ENCODE results near the gene ABHD4.

ABHD4 gene

GRCh38 chr14:22555384-22556011 lies 42.6 kb upstream of the ABHD4 start:
- no peaks in the 10 kb centered on the region for H4K20me1 ChIP-seq (ENCODE audit: insufficient read depth, low read length)
- DNase-seq, result peak; percentile 26
- TF ChIP-seq CTCF (IDR thresholded peaks at IDR 0.05; ENCODE audit: low read length) (no peak), EZH2phosphoT487 (IDR thresholded peaks at IDR 0.05; ENCODE audit: low read length) (no peak), EZH2 (optimal IDR thresholded peaks at IDR 0.05; ENCODE audit: low read depth, low read length) (no peak)
- H3F3A ChIP-seq (ENCODE audit: insufficient read depth, low read length), result peaks cover 11% of the 10 kb centered on the region
- H3K27me3 ChIP-seq (replicated peaks; ENCODE audit: insufficient read depth, low read length), result no peaks in the 10 kb centered on the region
- no peaks in the 10 kb centered on the region for H3K9me3 ChIP-seq (replicated peaks; ENCODE audit: insufficient read depth, low read length)
- peak overlapping the region; percentile 75 for H3K9ac ChIP-seq (ENCODE audit: low read length)
- H2AFZ ChIP-seq (ENCODE audit: low read length), result peak overlapping the region; percentile 30; the same call in 1 of the 2 replicates
- H3K4me1 ChIP-seq (ENCODE audit: low read length), result peaks cover 23% of the 10 kb centered on the region
- H3K9me2 ChIP-seq (replicated peaks; ENCODE audit: insufficient read depth, low read length), result no peaks in the 10 kb centered on the region
- H3K4me3 ChIP-seq (ENCODE audit: low read length), result peak overlapping the region; percentile 30; the same call in 1 of the 2 replicates
- H3K79me2 ChIP-seq (ENCODE audit: low read length), result no peaks in the 10 kb centered on the region
- H3K27ac ChIP-seq (ENCODE audit: low read length), result peak overlapping the region; percentile 99
- peak overlapping the region; percentile 53 for H3K4me2 ChIP-seq (ENCODE audit: low read depth, low read length)
- H3K36me3 ChIP-seq (replicated peaks; ENCODE audit: insufficient read depth, low read length), result no peaks in the 10 kb centered on the region

DNA sequence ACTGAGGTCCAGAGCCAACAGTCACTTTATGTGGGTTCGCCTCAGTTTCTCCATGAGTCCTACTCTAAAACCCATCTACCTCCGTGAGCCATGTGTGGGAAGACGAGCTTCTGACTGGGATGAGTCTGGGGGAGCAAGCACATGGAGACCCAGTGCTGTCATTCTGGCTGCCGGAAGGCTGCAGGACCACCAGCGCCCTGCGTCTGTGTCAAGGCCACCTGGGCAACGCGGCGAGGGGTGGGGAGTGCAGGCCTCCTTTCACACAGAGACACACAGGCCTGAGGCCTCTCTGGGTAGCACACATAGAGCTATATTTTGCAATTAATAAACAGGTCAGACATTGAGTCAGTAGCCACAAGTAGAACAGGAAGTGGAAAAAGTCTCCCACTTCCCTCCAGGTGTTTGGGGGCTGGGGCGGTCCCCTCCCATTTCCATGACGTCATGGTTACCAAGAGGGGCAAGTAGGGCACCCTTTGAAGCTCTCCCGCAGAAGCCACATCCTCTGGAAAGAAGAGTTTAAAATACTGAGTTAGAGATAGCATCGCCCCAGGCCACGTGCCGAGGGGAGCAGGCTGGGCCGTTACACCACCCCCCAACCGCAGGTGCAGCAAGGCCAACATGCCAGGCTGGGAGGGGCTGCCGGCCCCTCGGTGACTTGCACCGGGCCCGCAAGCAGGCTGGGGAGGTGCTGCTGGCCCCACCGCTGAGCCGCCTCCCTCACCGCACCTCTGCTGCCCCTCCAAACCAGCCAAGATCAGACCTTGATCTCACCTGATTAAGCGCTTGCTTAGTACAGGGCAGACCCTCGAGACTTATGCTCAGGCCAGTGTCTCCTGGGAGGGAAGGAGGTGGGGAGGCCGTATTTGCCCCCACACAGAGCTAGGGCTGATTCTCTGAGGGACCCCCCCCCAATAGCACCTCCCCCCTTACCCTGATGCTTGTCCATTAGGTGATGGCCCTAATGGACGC lies 41.8 kb upstream of the ABHD4 start:
- peak overlapping the region; percentile 95 for H3K9ac ChIP-seq (ENCODE audit: low read length)
- no peak for TF ChIP-seq EZH2 (optimal IDR thresholded peaks at IDR 0.05; ENCODE audit: low read depth, low read length)
- no peak for TF ChIP-seq CTCF (IDR thresholded peaks at IDR 0.05; ENCODE audit: low read length)
- no peak for TF ChIP-seq EZH2phosphoT487 (IDR thresholded peaks at IDR 0.05; ENCODE audit: low read length)
- H3K36me3 ChIP-seq (replicated peaks; ENCODE audit: insufficient read depth, low read length), result no peaks in the 10 kb centered on the region
- peak; percentile 96 for DNase-seq
- peak overlapping the region; percentile 74 for H3K4me2 ChIP-seq (ENCODE audit: low read depth, low read length)
- H3K27ac ChIP-seq (ENCODE audit: low read length), result peak overlapping the region; percentile 99
- peak overlapping the region; percentile 53 for H3K4me3 ChIP-seq (ENCODE audit: low read length)
- H3F3A ChIP-seq (ENCODE audit: insufficient read depth, low read length), result peaks cover 11% of the 10 kb centered on the region
- H3K27me3 ChIP-seq (replicated peaks; ENCODE audit: insufficient read depth, low read length), result no peaks in the 10 kb centered on the region
- H3K79me2 ChIP-seq (ENCODE audit: low read length), result no peaks in the 10 kb centered on the region
- no peaks in the 10 kb centered on the region for H3K9me3 ChIP-seq (replicated peaks; ENCODE audit: insufficient read depth, low read length)
- H4K20me1 ChIP-seq (ENCODE audit: insufficient read depth, low read length), result no peaks in the 10 kb centered on the region
- H3K9me2 ChIP-seq (replicated peaks; ENCODE audit: insufficient read depth, low read length), result no peaks in the 10 kb centered on the region
- peaks cover 23% of the 10 kb centered on the region for H3K4me1 ChIP-seq (ENCODE audit: low read length)
- peak overlapping the region; percentile 30; the same call in 1 of the 2 replicates for H2AFZ ChIP-seq (ENCODE audit: low read length)

GRCh38 chr14:22556990-22557623 lies 41.0 kb upstream of the ABHD4 start:
- peak; percentile 78 for TF ChIP-seq CTCF (IDR thresholded peaks at IDR 0.05; ENCODE audit: low read length)
- no peak for TF ChIP-seq EZH2 (optimal IDR thresholded peaks at IDR 0.05; ENCODE audit: low read depth, low read length)
- H2AFZ ChIP-seq (ENCODE audit: low read length), result peak overlapping the region; percentile 36
- DNase-seq, result peak; percentile 78
- H3K9ac ChIP-seq (ENCODE audit: low read length), result peak overlapping the region; percentile 95
- peaks cover 11% of the 10 kb centered on the region for H3F3A ChIP-seq (ENCODE audit: insufficient read depth, low read length)
- H3K4me1 ChIP-seq (ENCODE audit: low read length), result peaks cover 28% of the 10 kb centered on the region
- H3K36me3 ChIP-seq (replicated peaks; ENCODE audit: insufficient read depth, low read length), result no peaks in the 10 kb centered on the region
- H3K4me2 ChIP-seq (ENCODE audit: low read depth, low read length), result peak overlapping the region; percentile 74
- no peaks in the 10 kb centered on the region for H3K9me3 ChIP-seq (replicated peaks; ENCODE audit: insufficient read depth, low read length)
- H4K20me1 ChIP-seq (ENCODE audit: insufficient read depth, low read length), result no peaks in the 10 kb centered on the region
- no peaks in the 10 kb centered on the region for H3K27me3 ChIP-seq (replicated peaks; ENCODE audit: insufficient read depth, low read length)
- peak overlapping the region; percentile 53 for H3K4me3 ChIP-seq (ENCODE audit: low read length)
- no peaks in the 10 kb centered on the region for H3K79me2 ChIP-seq (ENCODE audit: low read length)
- peak overlapping the region; percentile 99 for H3K27ac ChIP-seq (ENCODE audit: low read length)
- no peaks in the 10 kb centered on the region for H3K9me2 ChIP-seq (replicated peaks; ENCODE audit: insufficient read depth, low read length)

Measured in MM.1S (cell line).